NCI-H128 (cell line): ENCODE data around the gene CEP70.

Source experiments
- DNase-seq: peaks from one replicate; lab custom pipeline; 2025; ENCODE audit not compliant: unreplicated experiment; lab: John Stamatoyannopoulos, UW

Gene CEP70

GRCh38 chr3:138471481-138471880 is 122.6 kb downstream of the CEP70 start:
- DNase-seq, result no peak

- no peak for DNase-seq
Measured at GRCh38 chr3:138470687-138471086, 123.4 kb downstream of the CEP70 start.

GRCh38 chr3:138469874-138470273 is 124.2 kb downstream of the CEP70 start:
- no peak for DNase-seq

DNA sequence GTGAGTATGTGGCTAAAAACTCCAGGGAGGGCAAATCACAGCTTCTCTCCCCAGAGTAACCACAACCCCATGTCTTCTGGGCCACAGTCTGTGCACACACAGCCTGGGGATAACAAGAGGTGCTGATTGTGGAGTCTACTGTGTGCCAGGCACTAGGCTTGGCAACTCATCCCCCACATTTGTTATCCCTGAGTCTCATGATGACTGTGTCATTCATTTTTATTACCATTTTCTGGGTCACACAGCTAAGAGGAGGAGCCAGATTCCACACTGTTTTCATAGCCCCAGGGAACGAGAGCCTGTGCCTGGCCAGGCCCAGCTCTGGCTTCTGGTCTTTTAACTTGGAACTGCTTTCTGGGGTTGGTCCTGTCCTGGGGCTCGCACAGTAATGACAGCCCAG is 125.2 kb downstream of the CEP70 start:
- DNase-seq, result no peak

GRCh38 chr3:138468451-138468850 is 125.6 kb downstream of the CEP70 start:
- no peak for DNase-seq

GRCh38 chr3:138467931-138468330 is 126.1 kb downstream of the CEP70 start:
- DNase-seq, result no peak

- DNase-seq, result no peak
Measured at GRCh38 chr3:138465925-138466324, 128.1 kb downstream of the CEP70 start.

- no peak for DNase-seq
Measured at GRCh38 chr3:138465451-138465850, 128.6 kb downstream of the CEP70 start.

- DNase-seq, result no peak
Measured at GRCh38 chr3:138464491-138464860, 129.6 kb downstream of the CEP70 start.

DNA sequence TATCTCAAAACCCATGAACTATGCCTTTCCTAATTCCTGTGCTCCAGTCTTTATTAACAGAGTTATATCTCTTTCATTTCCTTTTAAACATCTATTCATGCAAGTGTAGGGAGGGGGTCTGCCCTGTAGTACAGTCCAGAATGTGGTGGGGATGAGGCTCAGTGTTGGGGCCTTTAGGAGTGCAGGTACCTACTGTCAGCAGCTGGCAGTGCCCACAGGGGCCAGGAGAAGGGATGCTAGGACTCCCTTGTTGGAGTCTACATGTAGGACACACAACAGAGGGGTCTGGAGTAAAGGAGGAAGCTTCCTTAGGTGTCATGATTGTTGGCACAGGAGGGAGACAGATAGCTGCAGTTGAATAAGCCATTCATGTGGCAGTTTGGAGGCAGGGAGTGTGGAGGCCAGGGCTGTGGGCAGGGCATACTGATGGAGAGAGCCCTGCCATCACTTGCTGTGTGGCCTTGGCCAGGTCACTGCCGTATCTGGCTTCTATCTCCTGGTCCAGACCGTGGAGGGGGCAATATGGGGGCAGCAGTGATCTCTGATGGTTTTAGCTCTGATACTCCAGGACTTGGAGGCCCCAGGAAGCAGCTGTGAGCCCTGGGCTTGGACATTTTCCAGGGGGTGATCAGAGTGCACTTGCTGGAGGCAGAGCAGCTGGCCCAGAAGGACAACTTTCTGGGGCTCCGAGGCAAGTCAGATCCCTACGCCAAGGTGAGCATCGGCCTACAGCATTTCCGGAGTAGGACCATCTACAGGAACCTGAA is 130.2 kb downstream of the CEP70 start:
- DNase-seq, result no peak

DNA sequence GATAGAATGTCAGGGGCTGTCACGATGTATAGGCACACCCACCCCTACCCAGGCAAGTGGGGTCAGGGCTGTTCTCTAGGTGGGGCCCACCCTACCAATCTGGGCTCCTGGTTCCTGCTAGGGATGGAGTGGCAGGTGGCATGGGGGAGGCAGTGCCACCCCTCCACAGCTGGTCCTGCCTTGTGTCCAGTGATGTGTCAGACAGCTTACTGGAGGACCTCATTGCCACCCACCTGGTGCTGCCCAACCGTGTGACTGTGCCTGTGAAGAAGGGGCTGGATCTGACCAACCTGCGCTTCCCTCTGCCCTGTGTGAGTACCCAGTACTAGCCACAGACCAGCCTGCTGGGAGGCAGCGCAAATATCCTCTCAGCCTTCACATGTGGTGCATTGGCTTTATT is 132.2 kb downstream of the CEP70 start:
- no peak for DNase-seq

GRCh38 chr3:138461246-138461645 is 132.8 kb downstream of the CEP70 start:
- no peak for DNase-seq

- no peak for DNase-seq
Measured at GRCh38 chr3:138460536-138461205, 133.4 kb downstream of the CEP70 start.

DNA sequence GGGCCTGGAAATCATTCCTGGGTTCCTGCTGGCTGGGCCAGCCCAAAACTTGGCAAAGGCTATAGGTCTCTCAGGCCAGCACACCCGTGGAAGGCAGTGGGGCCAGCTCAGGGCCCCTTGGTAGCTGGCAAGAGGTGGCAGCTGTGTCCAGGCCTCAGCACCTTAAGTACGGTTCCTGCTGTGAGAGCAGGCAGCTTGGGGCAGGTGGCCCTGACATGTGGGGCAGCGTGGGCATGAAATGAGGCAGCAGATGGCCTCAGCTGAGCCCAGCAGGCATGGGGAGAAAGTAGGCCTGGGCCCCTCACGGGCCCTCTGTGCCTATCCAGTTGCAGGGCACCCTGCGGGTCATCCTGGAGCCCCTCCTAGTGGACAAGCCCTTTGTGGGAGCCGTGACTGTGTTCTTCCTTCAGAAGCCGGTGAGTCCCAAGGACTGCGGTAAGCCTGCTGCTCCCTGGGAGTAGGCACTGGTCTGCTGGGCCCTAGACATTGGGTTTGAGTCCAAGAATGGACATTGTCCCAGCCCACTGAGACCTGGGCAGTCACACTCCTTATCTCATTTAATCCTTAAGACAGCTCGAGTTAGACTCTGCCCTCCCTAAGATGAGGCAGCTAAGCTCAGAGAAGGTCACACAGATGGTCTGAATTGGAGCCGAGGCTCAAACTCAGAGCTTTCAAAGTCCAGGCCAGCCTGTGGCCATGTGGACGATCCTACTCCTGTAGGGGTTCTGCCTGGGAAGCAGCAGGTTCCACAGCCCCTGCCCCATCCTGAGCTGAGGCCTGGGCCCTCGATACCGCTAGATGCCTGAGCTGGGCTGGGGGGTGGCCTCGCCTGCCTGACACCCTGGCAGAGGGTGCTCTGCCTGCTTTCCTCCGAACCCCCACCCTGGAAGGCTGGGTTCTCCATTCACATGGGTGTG is 134.2 kb downstream of the CEP70 start:
- no peak for DNase-seq

DNA sequence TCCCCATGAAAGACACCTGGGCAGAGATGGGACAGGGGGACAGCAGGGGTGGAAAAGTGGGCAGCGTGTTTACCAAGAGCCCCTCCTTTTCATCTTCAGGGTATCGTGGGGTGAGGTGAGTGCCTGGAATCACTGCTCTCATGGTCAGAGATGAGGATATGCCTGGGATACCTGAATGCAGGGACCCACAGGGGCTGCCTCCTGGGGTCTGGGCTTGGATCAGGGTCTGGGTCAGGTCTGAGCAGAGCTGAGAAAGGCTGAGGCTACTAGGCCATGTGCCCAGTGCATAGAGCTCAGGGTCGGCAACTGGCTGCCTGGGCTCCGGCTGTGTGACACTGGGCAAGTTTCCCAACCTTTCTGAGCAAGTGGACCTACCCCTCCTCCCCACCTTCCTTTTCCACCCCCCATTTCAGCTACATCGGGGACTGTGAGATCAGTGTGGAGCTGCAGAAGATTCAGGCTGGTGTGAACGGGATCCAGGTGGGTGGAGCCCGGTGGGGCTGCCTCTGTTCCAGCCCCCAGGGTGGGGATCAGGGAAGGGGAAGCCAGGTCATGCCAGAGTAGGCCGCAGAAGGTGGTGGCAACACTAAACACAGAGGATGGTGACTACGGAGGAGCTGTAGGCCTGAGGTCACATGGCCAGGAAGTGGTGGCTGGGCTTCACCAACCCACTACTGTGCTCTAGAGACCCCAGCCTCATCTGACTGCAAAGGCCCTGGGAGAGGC is 135.1 kb downstream of the CEP70 start:
- no peak for DNase-seq

GRCh38 chr3:138457863-138458735 is 136.0 kb downstream of the CEP70 start:
- DNase-seq, result no peak

GRCh38 chr3:138456961-138457862 is 136.8 kb downstream of the CEP70 start:
- DNase-seq, result no peak

- DNase-seq, result no peak
Measured at GRCh38 chr3:138455801-138456716, 138.0 kb downstream of the CEP70 start.
